Small intestine (tissue), 7 donors: ENCODE measurements around the gene PDE10A. TPM values are rescaled to one million over a fixed set of nuclear protein-coding genes. Genes with fewer than 3 reads are reported as not detected.

ENCODE experiments used
- DNase-seq, 2 donors: peaks; one replicate each; pipeline versions ENCODE4 v3.0.0 to v3.0.0-alpha.2; 2013
- FAIRE-seq: peaks from 2 replicates; lab custom pipeline; 2012; peaks lifted over from hg19 to GRCh38; lab: Jason Lieb, UNC
- H3K27ac ChIP-seq, 3 donors: one replicate each; pipeline ENCODE4 v1.5.1; 2013; ENCODE audit warnings: low read length in 2 of 3, mild to moderate bottlenecking in 2 of 3, control low read depth in 1 of 3, inconsistent platforms in 1 of 3, low read depth in 1 of 3, moderate library complexity in 1 of 3
- H3K27me3 ChIP-seq, 3 donors: one replicate each; pipeline ENCODE4 v1.6.1; 2013; ENCODE audit warnings: low read length in 3 of 3, inconsistent platforms in 1 of 3; ENCODE audit not compliant: control insufficient read depth in 3 of 3, insufficient read depth in 3 of 3
- H3K36me3 ChIP-seq, 3 donors: one replicate each; pipeline ENCODE4 v1.6.1; 2013; ENCODE audit warnings: low read length in 3 of 3, inconsistent platforms in 1 of 3, low read depth in 1 of 3, mild to moderate bottlenecking in 1 of 3, moderate library complexity in 1 of 3; ENCODE audit not compliant: control insufficient read depth in 3 of 3, insufficient read depth in 2 of 3
- H3K4me1 ChIP-seq, 3 donors: one replicate each; pipeline ENCODE4 v1.6.1; 2013; ENCODE audit warnings: low read length in 2 of 3, inconsistent platforms in 1 of 3, low read depth in 1 of 3, mild to moderate bottlenecking in 1 of 3, moderate library complexity in 1 of 3; ENCODE audit not compliant: control insufficient read depth in 3 of 3, insufficient read depth in 2 of 3
- H3K4me3 ChIP-seq, 3 donors: one replicate each; pipeline ENCODE4 v1.5.1; 2013; ENCODE audit warnings: low read length in 3 of 3, control low read depth in 1 of 3, inconsistent platforms in 1 of 3, low read depth in 1 of 3, mild to moderate bottlenecking in 1 of 3, moderate library complexity in 1 of 3
- H3K9me3 ChIP-seq, 2 donors: one replicate each; pipeline ENCODE4 v1.6.1; 2013; ENCODE audit warnings: low read depth in 1 of 2, low read length in 1 of 2; ENCODE audit not compliant: control insufficient read depth in 2 of 2, insufficient read depth in 1 of 2
- WGBS, 3 donors: extraction: QIAGEN DNeasy Blood & Tissue Kit; methylation state at CpG; one replicate each; pipeline ENCODE4 v1.1.7; 2013; 5-methylcytosine and 5-hydroxymethylcytosine counted together
- polyA plus RNA-seq, 4 donors: library from polyadenylated mRNA; stranded (reverse) in 3 of 4; unstranded in 1 of 4; fragments of 200-250 nt in 3 of 4; fragments of 120-200 nt in 1 of 4; gene quantifications; one replicate each; pipeline versions ENCODE4 v1.2.1 to v1.2.3, GENCODE V29; 2013
- donor health status: healthy with polysubstance abuse.
- donor health status: control.
- donor health status: control.
- donor health status: Bipolar disorder and iron deficiency.
- donor health status: healthy.

The PDE10A gene
- polyA plus RNA-seq, 4 donors: 0.22 to 2.0 (median 0.90) TPM

GRCh38 chr6:165655191-165655590, 7.8 kb downstream of the PDE10A start:
- Histone ChIP-seq H3K36me3 (no peaks in the 10 kb centered on the region), H3K4me1 (no peaks in the 10 kb centered on the region), H3K4me3 (no peak overlapping the region), H3K27ac (no peak overlapping the region), H3K27me3 (peaks cover 0 to 32% (median 0%) of the 10 kb centered on the region in 3 donors), H3K9me3 (no peaks in the 10 kb centered on the region)
- no peak for FAIRE-seq
- no peak for DNase-seq
- WGBS, 3 donors: 93 to 94% (median 94%) methylated on average over 11 of the region's 11 CpGs

GRCh38 chr6:165654144-165654543, 8.9 kb downstream of the PDE10A start:
- Histone ChIP-seq H3K27ac (no peak overlapping the region), H3K9me3 (no peaks in the 10 kb centered on the region), H3K36me3 (no peaks in the 10 kb centered on the region), H3K4me1 (no peaks in the 10 kb centered on the region), H3K4me3 (no peak overlapping the region), H3K27me3 (peaks cover 0 to 23% (median 0%) of the 10 kb centered on the region in 3 donors)
- DNase-seq (no peak), FAIRE-seq (no peak)
- 89 to 93% (median 93%) methylated on average over 9 of the region's 9 CpGs for WGBS, 3 donors

- Histone ChIP-seq H3K36me3 (no peaks in the 10 kb centered on the region), H3K4me3 (no peak overlapping the region), H3K9me3 (no peaks in the 10 kb centered on the region), H3K27me3 (peaks cover 0 to 19% (median 0%) of the 10 kb centered on the region in 3 donors), H3K27ac (no peak overlapping the region), H3K4me1 (no peaks in the 10 kb centered on the region)
- FAIRE-seq (no peak), DNase-seq (no peak)
- 83 to 90% (median 86%) methylated on average over 11 of the region's 11 CpGs for WGBS, 3 donors
These were observed 9.4 kb downstream of the PDE10A start for GRCh38 chr6:165653607-165654006.

- no peaks in the 10 kb centered on the region for H3K4me1 ChIP-seq
- H3K36me3 ChIP-seq: no peaks in the 10 kb centered on the region
- H3K9me3 ChIP-seq: no peaks in the 10 kb centered on the region
- 86 to 89% (median 87%) methylated on average over 9 of the region's 9 CpGs for WGBS, 3 donors
- FAIRE-seq (no peak), DNase-seq (no peak)
- no peak overlapping the region for H3K4me3 ChIP-seq
- H3K27ac ChIP-seq: no peak overlapping the region
- H3K27me3 ChIP-seq: peaks cover 0 to 15% (median 0%) of the 10 kb centered on the region in 3 donors
These were observed 9.8 kb downstream of the PDE10A start for GRCh38 chr6:165653196-165653595.

- no peaks in the 10 kb centered on the region for H3K4me1 ChIP-seq
- H3K4me3 ChIP-seq: no peak overlapping the region
- no peak for DNase-seq
- H3K36me3 ChIP-seq: no peaks in the 10 kb centered on the region
- no peak overlapping the region for H3K27ac ChIP-seq
- no peaks in the 10 kb centered on the region for H3K9me3 ChIP-seq
- WGBS, 3 donors: 72 to 85% (median 79%) methylated on average over 5 of the region's 5 CpGs
- no peak for FAIRE-seq
- peaks cover 0 to 10% (median 0%) of the 10 kb centered on the region in 3 donors for H3K27me3 ChIP-seq
These were observed 10.3 kb downstream of the PDE10A start for GRCh38 chr6:165652766-165653165.

GRCh38 chr6:165649166-165650137, 13.6 kb downstream of the PDE10A start:
- no peak overlapping the region for H3K4me3 ChIP-seq
- DNase-seq: peak in 1 of 2 donors; percentile 18
- H3K4me1 ChIP-seq: no peaks in the 10 kb centered on the region
- FAIRE-seq: no peak
- no peaks in the 10 kb centered on the region for H3K9me3 ChIP-seq
- H3K36me3 ChIP-seq: no peaks in the 10 kb centered on the region
- H3K27me3 ChIP-seq: no peaks in the 10 kb centered on the region
- 53 to 63% (median 55%) methylated on average over 11 of the region's 11 CpGs for WGBS, 3 donors
- no peak overlapping the region for H3K27ac ChIP-seq

GRCh38 chr6:165647041-165647440, 16.0 kb downstream of the PDE10A start:
- no peak for DNase-seq
- no peaks in the 10 kb centered on the region for H3K36me3 ChIP-seq
- WGBS, 3 donors: 49 to 62% (median 60%) methylated on average over 6 of the region's 6 CpGs
- H3K4me3 ChIP-seq: no peak overlapping the region
- H3K27ac ChIP-seq: no peak overlapping the region
- no peaks in the 10 kb centered on the region for H3K4me1 ChIP-seq
- no peaks in the 10 kb centered on the region for H3K27me3 ChIP-seq
- no peaks in the 10 kb centered on the region for H3K9me3 ChIP-seq
- no peak for FAIRE-seq

GRCh38 chr6:165645919-165646318, 17.1 kb downstream of the PDE10A start:
- Histone ChIP-seq H3K36me3 (no peaks in the 10 kb centered on the region), H3K4me1 (no peaks in the 10 kb centered on the region), H3K27me3 (no peaks in the 10 kb centered on the region), H3K4me3 (no peak overlapping the region), H3K27ac (no peak overlapping the region), H3K9me3 (no peaks in the 10 kb centered on the region)
- FAIRE-seq: no peak
- DNase-seq: peak in 1 of 2 donors; percentile 40
- WGBS, 3 donors: 15 to 60% (median 27%) methylated on average over 6 of the region's 6 CpGs
